Fibroblast of lung (primary cell): ENCODE data around the gene CRADD. TPM values are rescaled to one million over a fixed set of nuclear protein-coding genes. Genes with fewer than 3 reads are reported as not detected.

Experiments
- DNase-seq, 2 donors: peaks; one replicate each; pipeline versions ENCODE4 v3.0.0 to v3.0.0-alpha.2; 2010; ENCODE audit warnings: low read depth in 2 of 2
- H2AFZ ChIP-seq: 2 replicates; pipeline ENCODE4 v1.5.1; 2012; ENCODE audit warnings: low read length, control low read depth, inconsistent platforms
- H3K27ac ChIP-seq: 2 replicates; pipeline ENCODE4 v1.5.1; 2011; ENCODE audit warnings: low read length, control low read depth; ENCODE audit not compliant: insufficient read depth
- H3K27me3 ChIP-seq: 2 replicates; pipeline ENCODE4 v1.5.1; 2011; ENCODE audit warnings: mild to moderate bottlenecking, low read length; ENCODE audit not compliant: control insufficient read depth, insufficient read depth
- H3K36me3 ChIP-seq: 2 replicates; pipeline ENCODE4 v1.5.1; 2011; ENCODE audit warnings: low read length; ENCODE audit not compliant: control insufficient read depth, insufficient read depth
- H3K4me1 ChIP-seq: 2 replicates; pipeline ENCODE4 v1.5.1; 2011; ENCODE audit warnings: low read length; ENCODE audit not compliant: control insufficient read depth, insufficient read depth; ENCODE audit errors: extremely low read depth
- H3K4me2 ChIP-seq: 2 replicates; pipeline ENCODE4 v1.5.1; 2011; ENCODE audit warnings: low read length, control low read depth; ENCODE audit not compliant: insufficient read depth; ENCODE audit errors: extremely low read depth
- H3K4me3 ChIP-seq, 4 experiments: fragments of 200-600 bp in 1 of 4; sonication (generic) in 1 of 4; replicated peaks in 1 of 4; 2 replicates each; pipeline ENCODE4 v1.5.1; 2011 to 2016; ENCODE audit warnings: low read length in 4 of 4, low read depth in 3 of 4, mild to moderate bottlenecking in 3 of 4, control low read depth in 2 of 4, inconsistent platforms in 1 of 4, mixed read lengths in 1 of 4; ENCODE audit not compliant: insufficient read depth in 1 of 4; ENCODE audit errors: control extremely low read depth in 1 of 4
- H3K79me2 ChIP-seq: 2 replicates; pipeline ENCODE4 v1.5.1; 2012; ENCODE audit warnings: mild to moderate bottlenecking, low read length, inconsistent platforms; ENCODE audit not compliant: control insufficient read depth, insufficient read depth
- H3K9ac ChIP-seq: 2 replicates; pipeline ENCODE4 v1.5.1; 2011; ENCODE audit warnings: mild to moderate bottlenecking, low read length, control low read depth; ENCODE audit not compliant: insufficient read depth
- H3K9me3 ChIP-seq: 2 replicates; pipeline ENCODE4 v1.5.1; 2012; ENCODE audit warnings: low read depth, low read length; ENCODE audit not compliant: control insufficient read depth, insufficient read depth
- H4K20me1 ChIP-seq: 2 replicates; pipeline ENCODE4 v1.5.1; 2011; ENCODE audit warnings: low read length; ENCODE audit not compliant: control insufficient read depth, insufficient read depth; ENCODE audit errors: extremely low read depth
- EZH2 ChIP-seq: IDR thresholded peaks from 2 replicates; pipeline ENCODE4 v1.5.1; 2012; ENCODE audit warnings: low read length, control low read depth, mild to moderate bottlenecking; ENCODE audit errors: missing control alignments
- polyA plus RNA-seq, 2 donors: library from polyadenylated mRNA; depleted of rRNA in 1 of 2; stranded (reverse) in 1 of 2; unstranded in 1 of 2; fragments of >200 nt; gene quantifications; 2 replicates each; pipeline ENCODE4 v1.2.1, GENCODE V29; 2011 to 2012; ENCODE audit warnings: missing spikeins in 1 of 2
- total RNA-seq: library from RNA; depleted of rRNA; stranded (reverse); fragments of >200 nt; gene quantifications from 2 replicates; pipeline ENCODE4 v1.2.1, GENCODE V29; 2014
- TF ChIP-seq, protein P1 (sequence below), 2 donors: IDR thresholded peaks in 1 of 2; conservative IDR thresholded peaks in 1 of 2; 1 replicate in 1 of 2; 2 replicates in 1 of 2; pipeline ENCODE4 v1.5.1; 2011 to 2012; ENCODE audit warnings: low read length in 2 of 2, control low read depth in 1 of 2, inconsistent platforms in 1 of 2, low read depth in 1 of 2, mild to moderate bottlenecking in 1 of 2

CRADD gene
- total and polyA plus RNA-seq, 2 donors (not counting 1 experiment from before 2014, with no cell fraction given) = 13.5 to 21.1 TPM

DNA sequence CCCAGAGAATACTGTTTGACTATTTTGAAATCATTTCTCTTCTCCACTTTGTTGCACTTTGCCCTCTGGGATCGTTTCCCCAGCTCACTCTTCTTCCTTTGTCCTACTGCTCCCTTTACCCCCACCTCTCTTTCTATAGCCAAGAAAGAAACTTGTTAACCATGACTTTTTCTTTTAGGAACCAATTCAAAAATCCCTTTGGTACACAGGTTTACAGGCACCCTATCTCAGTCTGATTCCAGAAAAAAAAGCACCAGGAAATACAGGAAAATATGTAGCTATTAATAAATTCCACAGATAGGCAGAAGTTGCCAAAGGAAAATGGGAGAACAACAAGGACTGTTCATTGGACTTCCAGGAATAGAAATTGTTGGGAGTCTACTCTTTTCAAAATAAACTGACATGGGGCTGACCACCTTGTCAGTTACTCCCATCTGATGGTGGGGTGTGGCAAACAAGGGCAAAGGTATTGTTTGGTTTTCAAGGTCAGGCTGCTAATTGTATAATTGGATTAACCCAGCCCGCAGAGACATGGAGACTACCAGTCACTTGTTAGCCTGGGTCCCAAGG lies 82.4 kb downstream of the CRADD start:
- Histone ChIP-seq H3K36me3 (no peaks in the 10 kb centered on the region), H3K27me3 (no peaks in the 10 kb centered on the region), H4K20me1 (no peaks in the 10 kb centered on the region), H3K9ac (no peak overlapping the region), H3K9me3 (no peaks in the 10 kb centered on the region), H3K27ac (no peak overlapping the region), H3K4me1 (peaks cover 20% of the 10 kb centered on the region), H2AFZ (no peak overlapping the region), H3K4me2 (no peak overlapping the region), H3K4me3 (no peak overlapping the region), H3K79me2 (no peaks in the 10 kb centered on the region)
- no peak for TF ChIP-seq EZH2
- TF ChIP-seq, protein P1, sequence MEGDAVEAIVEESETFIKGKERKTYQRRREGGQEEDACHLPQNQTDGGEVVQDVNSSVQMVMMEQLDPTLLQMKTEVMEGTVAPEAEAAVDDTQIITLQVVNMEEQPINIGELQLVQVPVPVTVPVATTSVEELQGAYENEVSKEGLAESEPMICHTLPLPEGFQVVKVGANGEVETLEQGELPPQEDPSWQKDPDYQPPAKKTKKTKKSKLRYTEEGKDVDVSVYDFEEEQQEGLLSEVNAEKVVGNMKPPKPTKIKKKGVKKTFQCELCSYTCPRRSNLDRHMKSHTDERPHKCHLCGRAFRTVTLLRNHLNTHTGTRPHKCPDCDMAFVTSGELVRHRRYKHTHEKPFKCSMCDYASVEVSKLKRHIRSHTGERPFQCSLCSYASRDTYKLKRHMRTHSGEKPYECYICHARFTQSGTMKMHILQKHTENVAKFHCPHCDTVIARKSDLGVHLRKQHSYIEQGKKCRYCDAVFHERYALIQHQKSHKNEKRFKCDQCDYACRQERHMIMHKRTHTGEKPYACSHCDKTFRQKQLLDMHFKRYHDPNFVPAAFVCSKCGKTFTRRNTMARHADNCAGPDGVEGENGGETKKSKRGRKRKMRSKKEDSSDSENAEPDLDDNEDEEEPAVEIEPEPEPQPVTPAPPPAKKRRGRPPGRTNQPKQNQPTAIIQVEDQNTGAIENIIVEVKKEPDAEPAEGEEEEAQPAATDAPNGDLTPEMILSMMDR (conservative IDR thresholded peaks at IDR 0.05 in 1 of 2, IDR thresholded peaks at IDR 0.05 in 1 of 2; ENCODE audit: low read depth in 1 of 2, low read length in 2 of 2) = peak in 1 of 2 donors; percentile 4
- DNase-seq = no peak

GRCh38 chr12:93760275-93760875 lies 83.2 kb downstream of the CRADD start:
- H3K4me2 ChIP-seq = no peak overlapping the region
- no peaks in the 10 kb centered on the region for H3K9me3 ChIP-seq
- H3K9ac ChIP-seq = no peak overlapping the region
- no peaks in the 10 kb centered on the region for H3K79me2 ChIP-seq
- H3K36me3 ChIP-seq = no peaks in the 10 kb centered on the region
- H2AFZ ChIP-seq = no peak overlapping the region
- no peak overlapping the region for H3K27ac ChIP-seq
- no peaks in the 10 kb centered on the region for H4K20me1 ChIP-seq
- no peak for DNase-seq
- H3K4me1 ChIP-seq = peaks cover 20% of the 10 kb centered on the region
- H3K27me3 ChIP-seq = no peaks in the 10 kb centered on the region
- no peak overlapping the region for H3K4me3 ChIP-seq
- TF ChIP-seq, protein P1 (conservative IDR thresholded peaks at IDR 0.05 in 1 of 2, IDR thresholded peaks at IDR 0.05 in 1 of 2; ENCODE audit: low read depth in 1 of 2, low read length in 2 of 2) = no peak
- no peak for TF ChIP-seq EZH2

GRCh38 chr12:93762059-93762719 lies 85.0 kb downstream of the CRADD start:
- peaks cover 26% of the 10 kb centered on the region for H3K4me1 ChIP-seq
- no peaks in the 10 kb centered on the region for H3K79me2 ChIP-seq
- peak overlapping the region; percentile 15 for H3K4me2 ChIP-seq
- H3K9me3 ChIP-seq = no peaks in the 10 kb centered on the region
- DNase-seq = peak; percentile 44 to 71
- no peaks in the 10 kb centered on the region for H3K36me3 ChIP-seq
- H3K4me3 ChIP-seq = no peak overlapping the region
- TF ChIP-seq, protein P1 (conservative IDR thresholded peaks at IDR 0.05 in 1 of 2, IDR thresholded peaks at IDR 0.05 in 1 of 2; ENCODE audit: low read depth in 1 of 2, low read length in 2 of 2) = no peak
- TF ChIP-seq EZH2 = no peak
- H3K27me3 ChIP-seq = no peaks in the 10 kb centered on the region
- peak overlapping the region; percentile 54 for H3K27ac ChIP-seq
- no peak overlapping the region for H3K9ac ChIP-seq
- no peak overlapping the region for H2AFZ ChIP-seq
- no peaks in the 10 kb centered on the region for H4K20me1 ChIP-seq
